Measurements from ENCODE around the gene AGTPBP1.

Gene AGTPBP1

GRCh38 chr9:85514256-85514655 lies 227.5 kb downstream of the AGTPBP1 start:
- H3K4me1 ChIP-seq (ENCODE audit: insufficient read depth, low read length), result no peaks in the 10 kb centered on the region
- H3K4me3 ChIP-seq (ENCODE audit: low read depth in 1 of 2, low read length in 2 of 2), result no peak overlapping the region
- no peaks in the 10 kb centered on the region for H3K36me3 ChIP-seq (ENCODE audit: insufficient read depth, low read length)
- H3K9ac ChIP-seq (ENCODE audit: low read length), result no peak overlapping the region
- H3K9me3 ChIP-seq (ENCODE audit: low read length), result no peaks in the 10 kb centered on the region
- no peak overlapping the region for H3K27ac ChIP-seq (ENCODE audit: low read depth, low read length)
- no peaks in the 10 kb centered on the region for H3K27me3 ChIP-seq (ENCODE audit: control insufficient read depth in 1 of 2, insufficient read depth in 2 of 2, low read length in 2 of 2)

GRCh38 chr9:85511746-85512145 lies 230.0 kb downstream of the AGTPBP1 start:
- no peaks in the 10 kb centered on the region for H3K9me3 ChIP-seq (ENCODE audit: low read length)
- H3K27me3 ChIP-seq (ENCODE audit: control insufficient read depth in 1 of 2, insufficient read depth in 2 of 2, low read length in 2 of 2), result no peaks in the 10 kb centered on the region
- no peak overlapping the region for H3K9ac ChIP-seq (ENCODE audit: low read length)
- no peaks in the 10 kb centered on the region for H3K4me1 ChIP-seq (ENCODE audit: insufficient read depth, low read length)
- H3K36me3 ChIP-seq (ENCODE audit: insufficient read depth, low read length), result no peaks in the 10 kb centered on the region
- no peak overlapping the region for H3K4me3 ChIP-seq (ENCODE audit: low read depth in 1 of 2, low read length in 2 of 2)
- H3K27ac ChIP-seq (ENCODE audit: low read depth, low read length), result no peak overlapping the region

GRCh38 chr9:85510830-85511504 lies 230.8 kb downstream of the AGTPBP1 start:
- Histone ChIP-seq H3K4me1 (ENCODE audit: insufficient read depth, low read length) (no peaks in the 10 kb centered on the region), H3K27me3 (ENCODE audit: control insufficient read depth in 1 of 2, insufficient read depth in 2 of 2, low read length in 2 of 2) (no peaks in the 10 kb centered on the region), H3K27ac (ENCODE audit: low read depth, low read length) (no peak overlapping the region), H3K36me3 (ENCODE audit: insufficient read depth, low read length) (no peaks in the 10 kb centered on the region), H3K9me3 (ENCODE audit: low read length) (no peaks in the 10 kb centered on the region), H3K4me3 (ENCODE audit: low read depth in 1 of 2, low read length in 2 of 2) (no peak overlapping the region), H3K9ac (ENCODE audit: low read length) (no peak overlapping the region)

GRCh38 chr9:85508616-85509015 lies 233.1 kb downstream of the AGTPBP1 start:
- Histone ChIP-seq H3K9ac (ENCODE audit: low read length) (no peak overlapping the region), H3K27ac (ENCODE audit: low read depth, low read length) (no peak overlapping the region), H3K4me1 (ENCODE audit: insufficient read depth, low read length) (no peaks in the 10 kb centered on the region), H3K36me3 (ENCODE audit: insufficient read depth, low read length) (no peaks in the 10 kb centered on the region), H3K9me3 (ENCODE audit: low read length) (no peaks in the 10 kb centered on the region), H3K27me3 (ENCODE audit: control insufficient read depth in 1 of 2, insufficient read depth in 2 of 2, low read length in 2 of 2) (no peaks in the 10 kb centered on the region), H3K4me3 (ENCODE audit: low read depth in 1 of 2, low read length in 2 of 2) (no peak overlapping the region)

GRCh38 chr9:85505612-85506011 lies 236.1 kb downstream of the AGTPBP1 start:
- Histone ChIP-seq H3K27me3 (ENCODE audit: control insufficient read depth in 1 of 2, insufficient read depth in 2 of 2, low read length in 2 of 2) (no peaks in the 10 kb centered on the region), H3K4me3 (ENCODE audit: low read depth in 1 of 2, low read length in 2 of 2) (no peak overlapping the region), H3K9ac (ENCODE audit: low read length) (no peak overlapping the region), H3K9me3 (ENCODE audit: low read length) (no peaks in the 10 kb centered on the region), H3K36me3 (ENCODE audit: insufficient read depth, low read length) (no peaks in the 10 kb centered on the region), H3K4me1 (ENCODE audit: insufficient read depth, low read length) (no peaks in the 10 kb centered on the region), H3K27ac (ENCODE audit: low read depth, low read length) (no peak overlapping the region)

GRCh38 chr9:85502815-85503655 lies 238.7 kb downstream of the AGTPBP1 start:
- no peak overlapping the region for H3K4me3 ChIP-seq (ENCODE audit: low read depth in 1 of 2, low read length in 2 of 2)
- H3K27ac ChIP-seq (ENCODE audit: low read depth, low read length), result no peak overlapping the region
- H3K27me3 ChIP-seq (ENCODE audit: control insufficient read depth in 1 of 2, insufficient read depth in 2 of 2, low read length in 2 of 2), result no peaks in the 10 kb centered on the region
- no peak overlapping the region for H3K9ac ChIP-seq (ENCODE audit: low read length)
- peaks cover 4% of the 10 kb centered on the region for H3K9me3 ChIP-seq (ENCODE audit: low read length)
- no peaks in the 10 kb centered on the region for H3K36me3 ChIP-seq (ENCODE audit: insufficient read depth, low read length)
- H3K4me1 ChIP-seq (ENCODE audit: insufficient read depth, low read length), result no peaks in the 10 kb centered on the region

- Histone ChIP-seq H3K9ac (ENCODE audit: low read length) (no peak overlapping the region), H3K4me1 (ENCODE audit: insufficient read depth, low read length) (no peaks in the 10 kb centered on the region), H3K4me3 (ENCODE audit: low read depth in 1 of 2, low read length in 2 of 2) (no peak overlapping the region), H3K27ac (ENCODE audit: low read depth, low read length) (no peak overlapping the region), H3K9me3 (ENCODE audit: low read length) (peaks cover 4% of the 10 kb centered on the region), H3K27me3 (ENCODE audit: control insufficient read depth in 1 of 2, insufficient read depth in 2 of 2, low read length in 2 of 2) (no peaks in the 10 kb centered on the region), H3K36me3 (ENCODE audit: insufficient read depth, low read length) (no peaks in the 10 kb centered on the region)
Observed at GRCh38 chr9:85501882-85502281, 239.9 kb downstream of the AGTPBP1 start.

- no peak overlapping the region for H3K9ac ChIP-seq (ENCODE audit: low read length)
- H3K4me1 ChIP-seq (ENCODE audit: insufficient read depth, low read length), result no peaks in the 10 kb centered on the region
- H3K4me3 ChIP-seq (ENCODE audit: low read depth in 1 of 2, low read length in 2 of 2), result no peak overlapping the region
- H3K27me3 ChIP-seq (ENCODE audit: control insufficient read depth in 1 of 2, insufficient read depth in 2 of 2, low read length in 2 of 2), result no peaks in the 10 kb centered on the region
- H3K9me3 ChIP-seq (ENCODE audit: low read length), result peaks cover 4% of the 10 kb centered on the region
- H3K36me3 ChIP-seq (ENCODE audit: insufficient read depth, low read length), result no peaks in the 10 kb centered on the region
- H3K27ac ChIP-seq (ENCODE audit: low read depth, low read length), result no peak overlapping the region
Observed at GRCh38 chr9:85501456-85501855, 240.3 kb downstream of the AGTPBP1 start.

All from muscle layer of colon (tissue), 2 donors.